ENCODE measurements around the gene TANGO2.

The TANGO2 gene

DNA sequence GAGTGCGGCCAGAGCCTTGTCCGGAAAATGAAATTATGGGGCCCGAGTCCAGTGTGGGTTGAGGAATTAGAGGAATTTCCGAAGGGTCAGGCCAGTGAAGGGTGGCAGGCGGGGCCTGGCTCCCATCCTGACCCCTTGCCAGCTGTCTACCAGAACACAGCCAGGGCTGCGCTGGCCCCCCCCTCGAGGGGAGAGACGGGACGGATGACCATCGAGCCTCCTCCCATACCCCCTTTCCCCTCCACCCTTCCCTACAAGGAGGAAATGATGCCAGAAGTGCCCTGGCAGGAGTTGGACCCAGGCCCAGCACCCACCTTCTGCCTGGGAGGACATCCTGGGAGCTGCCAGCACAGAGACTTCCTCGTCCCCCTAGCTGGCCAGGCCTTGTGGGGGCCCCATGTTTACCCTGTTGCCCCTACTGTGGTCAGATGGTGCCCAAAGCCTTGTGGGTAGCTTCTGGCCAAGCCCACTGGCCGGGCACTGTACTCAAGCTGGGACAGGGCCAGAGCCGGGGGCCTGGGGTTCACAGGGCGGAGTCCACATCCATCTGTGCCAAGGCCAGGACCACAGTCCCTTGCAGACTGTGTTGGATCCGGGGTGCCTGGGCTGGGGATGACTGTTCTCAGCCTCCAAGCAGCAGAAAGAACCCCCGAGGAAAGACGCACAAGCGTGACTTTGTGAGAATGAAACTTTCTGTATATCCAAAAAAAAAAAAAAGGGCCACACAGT, 25.1 kb upstream of the TANGO2 start:
- TF ChIP-seq USF1 (IDR thresholded peaks at IDR 0.05), result no peak
- TF ChIP-seq CREB1 (IDR thresholded peaks at IDR 0.05; ENCODE audit: low read depth), result no peak
- no peak for TF ChIP-seq REST (IDR thresholded peaks at IDR 0.05; ENCODE audit: low read depth)
- TF ChIP-seq RAD21 (IDR thresholded peaks at IDR 0.05; ENCODE audit: low read depth), result no peak
- TF ChIP-seq MAX (IDR thresholded peaks at IDR 0.05), result no peak
- TF ChIP-seq TAF1 (IDR thresholded peaks at IDR 0.05; ENCODE audit: low read depth), result no peak
- no peak for TF ChIP-seq YY1 (IDR thresholded peaks at IDR 0.05; ENCODE audit: low read depth)
- TF ChIP-seq FOXM1 (IDR thresholded peaks at IDR 0.05; ENCODE audit: borderline replicate concordance, low read depth), result no peak
- TF ChIP-seq TCF12 (IDR thresholded peaks at IDR 0.05; ENCODE audit: low read depth), result no peak
- TF ChIP-seq NFIC (IDR thresholded peaks at IDR 0.05), result no peak
- no peak for TF ChIP-seq EGR1 (IDR thresholded peaks at IDR 0.05)
- no peak for TF ChIP-seq ZBTB7A (IDR thresholded peaks at IDR 0.05; ENCODE audit: low read depth)
- TF ChIP-seq CEBPB (IDR thresholded peaks at IDR 0.05), result no peak
- TF ChIP-seq TEAD4 (IDR thresholded peaks at IDR 0.05), result no peak

GRCh38 chr22:19996694-19997384, 24.1 kb upstream of the TANGO2 start:
- TF ChIP-seq CEBPB (IDR thresholded peaks at IDR 0.05), result no peak
- TF ChIP-seq MAX (IDR thresholded peaks at IDR 0.05), result no peak
- TF ChIP-seq TAF1 (IDR thresholded peaks at IDR 0.05; ENCODE audit: low read depth), result no peak
- TF ChIP-seq FOXM1 (IDR thresholded peaks at IDR 0.05; ENCODE audit: borderline replicate concordance, low read depth), result no peak
- no peak for TF ChIP-seq ZBTB7A (IDR thresholded peaks at IDR 0.05; ENCODE audit: low read depth)
- no peak for TF ChIP-seq TCF12 (IDR thresholded peaks at IDR 0.05; ENCODE audit: low read depth)
- no peak for TF ChIP-seq EGR1 (IDR thresholded peaks at IDR 0.05)
- TF ChIP-seq RAD21 (IDR thresholded peaks at IDR 0.05; ENCODE audit: low read depth), result no peak
- no peak for TF ChIP-seq YY1 (IDR thresholded peaks at IDR 0.05; ENCODE audit: low read depth)
- no peak for TF ChIP-seq NFIC (IDR thresholded peaks at IDR 0.05)
- no peak for TF ChIP-seq TEAD4 (IDR thresholded peaks at IDR 0.05)
- TF ChIP-seq REST (IDR thresholded peaks at IDR 0.05; ENCODE audit: low read depth), result no peak
- no peak for TF ChIP-seq CREB1 (IDR thresholded peaks at IDR 0.05; ENCODE audit: low read depth)

- no peak for TF ChIP-seq CREB1 (IDR thresholded peaks at IDR 0.05; ENCODE audit: low read depth)
- TF ChIP-seq USF1 (IDR thresholded peaks at IDR 0.05), result no peak
- no peak for TF ChIP-seq NFIC (IDR thresholded peaks at IDR 0.05)
- TF ChIP-seq CEBPB (IDR thresholded peaks at IDR 0.05), result no peak
- TF ChIP-seq MAX (IDR thresholded peaks at IDR 0.05), result no peak
- no peak for TF ChIP-seq RAD21 (IDR thresholded peaks at IDR 0.05; ENCODE audit: low read depth)
- no peak for TF ChIP-seq YY1 (IDR thresholded peaks at IDR 0.05; ENCODE audit: low read depth)
- TF ChIP-seq FOXM1 (IDR thresholded peaks at IDR 0.05; ENCODE audit: borderline replicate concordance, low read depth), result no peak
- TF ChIP-seq REST (IDR thresholded peaks at IDR 0.05; ENCODE audit: low read depth), result no peak
- no peak for TF ChIP-seq EP300 (IDR thresholded peaks at IDR 0.05; ENCODE audit: borderline replicate concordance)
- no peak for TF ChIP-seq TEAD4 (IDR thresholded peaks at IDR 0.05)
- no peak for TF ChIP-seq ZBTB7A (IDR thresholded peaks at IDR 0.05; ENCODE audit: low read depth)
Observed at GRCh38 chr22:19997561-19998231, 23.2 kb upstream of the TANGO2 start.
